NCI-H2107 (cell line): Measurements from ENCODE around the gene RHBDD1.
A peak's percentile ranks its signal among the peaks of the same experiment; 100 is the strongest.
"Not testable (repeated sequence)": the region's sequence is repeated elsewhere in the genome, so short reads cannot be mapped to it uniquely, and the experiment has no call there.

Source experiments
- DNase-seq: peaks from one replicate; lab custom pipeline; 2025; lab: John Stamatoyannopoulos, UW

RHBDD1 gene

GRCh38 chr2:226799976-226800940, 35.6 kb upstream of the RHBDD1 start:
- no peak for DNase-seq

DNA sequence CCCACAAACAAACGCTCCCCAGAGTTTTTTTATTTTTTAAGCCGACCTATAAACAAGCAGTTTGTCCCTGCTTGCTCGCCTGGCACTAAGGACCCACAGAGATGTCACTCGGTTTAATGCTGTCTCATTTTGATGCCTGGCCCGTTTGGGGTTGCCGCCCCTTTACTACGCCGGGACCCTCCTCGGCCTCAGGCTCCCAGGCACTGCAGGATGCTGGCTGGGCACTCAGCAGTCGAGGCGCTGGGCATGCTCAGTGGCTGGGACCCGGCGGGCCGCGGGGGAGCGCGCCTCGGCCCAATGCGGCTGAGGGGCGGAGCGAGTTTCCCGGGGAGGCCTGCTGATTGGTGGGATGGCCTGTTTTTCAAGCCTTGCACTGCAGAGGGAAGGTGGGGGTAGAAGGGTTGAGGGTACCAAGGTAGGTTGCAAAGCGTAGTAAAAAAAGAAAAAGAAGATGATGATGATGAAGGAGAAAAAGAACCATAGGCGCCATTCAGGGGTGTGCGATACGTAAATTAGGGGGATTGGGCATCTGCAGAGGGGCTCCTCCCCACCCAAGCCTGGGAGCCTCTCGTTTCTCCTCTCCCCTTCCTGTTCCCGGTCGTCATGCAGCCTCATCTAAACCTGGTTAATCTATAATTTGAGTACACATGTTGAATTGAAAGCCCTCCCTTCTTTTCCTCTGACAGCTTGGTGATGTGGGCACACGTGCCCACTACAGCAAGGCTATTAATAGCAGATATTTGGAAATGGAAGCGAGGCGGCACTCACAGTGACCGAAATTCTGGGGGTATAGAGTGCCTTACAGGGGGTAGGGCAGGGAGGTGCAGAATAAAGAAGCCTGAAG, 34.7 kb upstream of the RHBDD1 start:
- peak; percentile 41 for DNase-seq

- peak; percentile 48 for DNase-seq
Observed at GRCh38 chr2:226802573-226802972, 33.3 kb upstream of the RHBDD1 start.

DNA sequence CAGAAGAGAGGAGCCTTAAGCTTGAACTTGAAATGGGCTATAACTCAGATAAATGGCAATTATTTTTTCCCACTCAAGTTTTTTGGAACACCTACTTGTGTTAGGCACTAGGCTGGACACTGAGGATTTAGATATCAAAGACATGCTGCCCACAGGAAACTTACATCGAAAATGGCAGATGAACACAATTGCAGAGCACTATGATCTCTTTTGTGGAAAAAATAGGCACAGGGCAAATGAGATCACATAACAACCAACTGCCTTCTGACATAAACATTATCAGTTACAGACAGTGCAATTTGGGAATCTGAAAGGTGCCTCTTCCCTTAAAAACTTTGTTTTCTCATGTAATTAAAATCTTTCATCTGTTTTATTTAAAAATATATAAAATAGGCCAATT, 32.4 kb upstream of the RHBDD1 start:
- DNase-seq: no peak

GRCh38 chr2:226813148-226813701, 22.6 kb upstream of the RHBDD1 start:
- DNase-seq: no peak

GRCh38 chr2:226818930-226819329, 16.9 kb upstream of the RHBDD1 start:
- no peak for DNase-seq

GRCh38 chr2:226825056-226825455, 10.8 kb upstream of the RHBDD1 start:
- DNase-seq: no peak

GRCh38 chr2:226828191-226828590, 7.7 kb upstream of the RHBDD1 start:
- no peak for DNase-seq

- DNase-seq: no peak
Observed at GRCh38 chr2:226829721-226830631, 5.9 kb upstream of the RHBDD1 start.

GRCh38 chr2:226831266-226831665, 4.6 kb upstream of the RHBDD1 start:
- DNase-seq: no peak

GRCh38 chr2:226832061-226832460, 3.8 kb upstream of the RHBDD1 start:
- DNase-seq: no peak

- not testable (repeated sequence) for DNase-seq
Observed at GRCh38 chr2:226834880-226835279, 974 bp upstream of the RHBDD1 start.

DNA sequence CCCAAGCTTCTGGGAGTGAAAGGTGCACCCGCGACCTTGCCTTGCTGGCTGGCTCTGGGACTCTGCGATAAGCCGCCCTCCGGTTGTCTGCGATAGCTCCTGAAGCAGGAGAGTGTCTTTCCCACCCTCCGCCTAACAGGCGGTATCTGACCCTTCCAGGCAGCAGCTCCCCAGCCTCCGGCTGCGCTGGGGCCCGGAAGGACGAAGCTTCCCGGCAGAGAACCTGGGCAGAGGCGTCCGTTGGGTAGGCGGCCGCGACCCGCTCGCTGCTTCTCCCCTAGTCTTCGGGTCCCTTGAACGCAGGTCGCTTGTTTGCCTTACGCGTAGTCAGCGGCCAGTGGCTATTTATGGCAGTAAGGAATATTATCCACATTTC, 446 bp upstream of the RHBDD1 start:
- DNase-seq: no peak

DNA sequence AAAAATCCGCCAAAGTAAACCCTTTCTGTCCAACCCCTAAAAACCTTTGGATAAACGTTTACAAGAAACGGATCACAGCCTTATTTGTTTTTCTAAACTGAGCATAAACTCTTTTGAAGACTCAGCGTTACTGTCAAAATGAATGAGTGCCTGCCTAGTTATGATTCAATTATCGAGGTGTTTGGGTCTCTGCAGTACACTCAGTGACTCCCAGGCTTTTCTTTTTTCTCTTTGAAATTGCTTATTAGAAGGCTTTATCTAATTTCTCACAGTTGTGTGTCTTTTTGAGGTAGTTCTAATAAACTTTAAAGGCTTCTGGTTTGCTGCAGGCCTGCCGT, 663 bp downstream of the RHBDD1 start:
- no peak for DNase-seq

DNA sequence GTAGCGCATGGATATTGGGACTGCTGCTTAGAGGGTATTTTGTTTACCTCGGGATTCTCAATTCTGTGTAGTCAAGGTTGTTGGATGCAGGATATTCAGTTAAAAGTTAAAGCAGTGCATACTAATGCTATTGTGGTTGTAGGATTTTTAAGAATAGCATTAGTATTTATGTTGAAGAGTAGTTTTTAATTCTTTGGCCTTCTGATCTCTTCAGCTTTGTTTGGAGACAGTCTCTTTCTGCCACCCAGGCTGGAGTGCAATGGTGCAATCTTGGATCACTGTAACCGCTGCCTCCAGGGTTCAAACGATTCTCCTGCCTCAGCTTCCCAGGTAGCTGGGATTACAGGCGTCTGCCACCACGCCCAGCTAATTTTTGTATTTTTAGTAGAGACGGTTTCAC, 1.5 kb downstream of the RHBDD1 start:
- no peak for DNase-seq

- DNase-seq: no peak
Observed at GRCh38 chr2:226837787-226838603, 2.1 kb downstream of the RHBDD1 start.

- DNase-seq: no peak
Observed at GRCh38 chr2:226838722-226839121, 2.9 kb downstream of the RHBDD1 start.

- DNase-seq: no peak
Observed at GRCh38 chr2:226839161-226839560, 3.3 kb downstream of the RHBDD1 start.

DNA sequence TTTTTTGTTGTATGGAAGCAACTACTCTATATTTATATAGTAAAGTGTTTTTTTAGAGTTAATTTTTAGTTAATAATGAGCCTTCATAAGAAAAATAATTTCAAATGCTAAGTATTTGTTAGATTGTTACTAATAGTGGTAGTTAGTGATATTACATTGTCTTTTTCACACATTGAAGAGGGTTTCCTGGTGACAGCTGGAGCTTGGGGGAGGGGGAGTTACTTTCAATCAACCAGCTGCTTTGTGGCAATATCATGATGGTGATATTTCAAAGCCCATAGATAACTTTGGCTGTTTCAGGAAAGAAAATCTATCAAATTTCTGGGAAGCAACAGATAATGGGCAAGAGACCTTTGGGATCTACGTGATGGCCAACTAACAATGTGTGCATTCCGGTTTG, 4.1 kb downstream of the RHBDD1 start:
- DNase-seq: no peak

DNA sequence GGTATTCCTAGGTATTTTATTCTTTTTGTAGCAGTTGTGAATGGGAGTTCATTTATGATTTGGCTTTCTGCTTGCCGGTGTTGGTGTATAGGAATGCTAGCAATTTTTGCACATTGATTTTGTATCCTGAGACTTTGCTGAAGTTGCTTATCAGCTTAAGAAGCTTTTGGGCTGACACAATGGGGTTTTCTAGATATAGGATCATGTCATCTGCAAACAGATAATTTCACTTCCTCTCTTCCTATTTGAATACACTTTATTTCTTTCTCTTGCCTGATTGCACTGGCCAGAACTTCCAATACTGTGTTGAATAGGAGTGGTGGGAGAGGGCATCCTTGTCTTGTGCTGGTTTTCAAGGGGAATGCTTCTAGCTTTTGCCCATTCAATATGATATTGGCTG, 7.1 kb downstream of the RHBDD1 start:
- DNase-seq: not testable (repeated sequence)
